HEK293 (cell line): ENCODE data around the gene LSM7.

ENCODE experiments used
- PATZ1 ChIP-seq: fragments of 450-650 bp; formaldehyde crosslinking; IDR thresholded peaks from 2 replicates; pipeline ENCODE4 v1.5.1; 2016; ENCODE audit warnings: missing biosample characterization, missing genetic modification characterization
- SALL2 ChIP-seq: fragments of 450-650 bp; formaldehyde crosslinking; IDR thresholded peaks from 2 replicates; pipeline ENCODE4 v1.5.0; 2017; ENCODE audit warnings: missing biosample characterization, mild to moderate bottlenecking, missing genetic modification characterization, borderline replicate concordance
- SCRT1 ChIP-seq: fragments of 450-650 bp; formaldehyde crosslinking; IDR thresholded peaks from 2 replicates; pipeline ENCODE4 v1.5.1; 2016; ENCODE audit warnings: missing biosample characterization, missing genetic modification characterization, borderline replicate concordance
- SCRT2 ChIP-seq: fragments of 450-650 bp; formaldehyde crosslinking; IDR thresholded peaks from 2 replicates; pipeline ENCODE4 v1.5.1; 2016; ENCODE audit warnings: missing biosample characterization, missing genetic modification characterization
- SP2 ChIP-seq: fragments of 450-650 bp; formaldehyde crosslinking; IDR thresholded peaks from 2 replicates; pipeline ENCODE4 v1.5.1; 2016; ENCODE audit warnings: missing biosample characterization, missing genetic modification characterization
- YY1 ChIP-seq: fragments of 450-650 bp; formaldehyde crosslinking; IDR thresholded peaks from 2 replicates; pipeline ENCODE4 v1.5.1; 2018; ENCODE audit warnings: missing biosample characterization, missing genetic modification characterization
- YY2 ChIP-seq: fragments of 450-650 bp; formaldehyde crosslinking; IDR thresholded peaks from 2 replicates; pipeline ENCODE4 v1.5.1; 2016; ENCODE audit warnings: missing biosample characterization, missing genetic modification characterization
- ZBTB20 ChIP-seq: fragments of 450-650 bp; formaldehyde crosslinking; IDR thresholded peaks from 2 replicates; pipeline ENCODE4 v1.5.1; 2016; ENCODE audit warnings: missing biosample characterization, missing genetic modification characterization
- ZBTB8A ChIP-seq: fragments of 450-650 bp; formaldehyde crosslinking; IDR thresholded peaks from 2 replicates; pipeline ENCODE4 v1.5.1; 2016; ENCODE audit warnings: missing biosample characterization, missing genetic modification characterization
- ZNF114 ChIP-seq: fragments of 450-650 bp; formaldehyde crosslinking; IDR thresholded peaks from 2 replicates; pipeline ENCODE4 v1.5.0; 2017; ENCODE audit warnings: missing biosample characterization, missing genetic modification characterization
- ZNF132 ChIP-seq: fragments of 450-650 bp; formaldehyde crosslinking; IDR thresholded peaks from 2 replicates; pipeline ENCODE4 v1.5.1; 2017; ENCODE audit warnings: missing biosample characterization, missing genetic modification characterization, borderline replicate concordance
- ZNF169 ChIP-seq: fragments of 450-650 bp; formaldehyde crosslinking; IDR thresholded peaks from 2 replicates; pipeline ENCODE4 v1.5.1; 2016; ENCODE audit warnings: missing biosample characterization, missing genetic modification characterization
- ZNF18 ChIP-seq: fragments of 450-650 bp; formaldehyde crosslinking; IDR thresholded peaks from 2 replicates; pipeline ENCODE4 v1.5.1; 2016; ENCODE audit warnings: missing biosample characterization, missing genetic modification characterization
- ZNF19 ChIP-seq: fragments of 450-650 bp; formaldehyde crosslinking; IDR thresholded peaks from 2 replicates; pipeline ENCODE4; 2016; ENCODE audit warnings: missing biosample characterization, missing genetic modification characterization, low read depth
- ZNF335 ChIP-seq: fragments of 450-650 bp; formaldehyde crosslinking; conservative IDR thresholded peaks from 2 replicates; pipeline ENCODE4 v1.5.1; 2016; ENCODE audit warnings: missing biosample characterization, missing genetic modification characterization
- ZNF341 ChIP-seq: fragments of 450-650 bp; formaldehyde crosslinking; IDR thresholded peaks from 2 replicates; pipeline ENCODE4; 2016; ENCODE audit warnings: low read depth, missing biosample characterization, missing genetic modification characterization
- ZNF350 ChIP-seq: fragments of 450-650 bp; formaldehyde crosslinking; IDR thresholded peaks from 2 replicates; pipeline ENCODE4 v1.5.0; 2017; ENCODE audit warnings: missing biosample characterization, mild to moderate bottlenecking, missing genetic modification characterization
- ZNF558 ChIP-seq: fragments of 450-650 bp; formaldehyde crosslinking; IDR thresholded peaks from 2 replicates; pipeline ENCODE4 v1.5.1; 2016; ENCODE audit warnings: missing biosample characterization, missing genetic modification characterization
- ZNF600 ChIP-seq: fragments of 450-650 bp; formaldehyde crosslinking; IDR thresholded peaks from 2 replicates; pipeline ENCODE4 v1.5.1; 2016; ENCODE audit warnings: missing biosample characterization, missing genetic modification characterization
- ZNF776 ChIP-seq: fragments of 450-650 bp; formaldehyde crosslinking; IDR thresholded peaks from 2 replicates; pipeline ENCODE4 v1.5.0; 2017; ENCODE audit warnings: missing biosample characterization, missing genetic modification characterization, borderline replicate concordance
- ZSCAN23 ChIP-seq: fragments of 450-650 bp; formaldehyde crosslinking; IDR thresholded peaks from 2 replicates; pipeline ENCODE4 v1.5.1; 2016; ENCODE audit warnings: missing biosample characterization, missing genetic modification characterization
- ZXDB ChIP-seq: fragments of 450-650 bp; formaldehyde crosslinking; IDR thresholded peaks from 2 replicates; pipeline ENCODE4 v1.5.1; 2016; ENCODE audit warnings: missing biosample characterization, missing genetic modification characterization
- TF ChIP-seq, protein P1 (sequence below): fragments of 450-650 bp; formaldehyde crosslinking; IDR thresholded peaks from 2 replicates; pipeline ENCODE4 v1.5.1; 2017; ENCODE audit warnings: missing biosample characterization, missing genetic modification characterization
- TF ChIP-seq, protein P2 (sequence below): fragments of 450-650 bp; formaldehyde crosslinking; IDR thresholded peaks from 2 replicates; pipeline ENCODE4 v1.5.1; 2016; ENCODE audit warnings: missing biosample characterization, missing genetic modification characterization

The LSM7 gene

DNA sequence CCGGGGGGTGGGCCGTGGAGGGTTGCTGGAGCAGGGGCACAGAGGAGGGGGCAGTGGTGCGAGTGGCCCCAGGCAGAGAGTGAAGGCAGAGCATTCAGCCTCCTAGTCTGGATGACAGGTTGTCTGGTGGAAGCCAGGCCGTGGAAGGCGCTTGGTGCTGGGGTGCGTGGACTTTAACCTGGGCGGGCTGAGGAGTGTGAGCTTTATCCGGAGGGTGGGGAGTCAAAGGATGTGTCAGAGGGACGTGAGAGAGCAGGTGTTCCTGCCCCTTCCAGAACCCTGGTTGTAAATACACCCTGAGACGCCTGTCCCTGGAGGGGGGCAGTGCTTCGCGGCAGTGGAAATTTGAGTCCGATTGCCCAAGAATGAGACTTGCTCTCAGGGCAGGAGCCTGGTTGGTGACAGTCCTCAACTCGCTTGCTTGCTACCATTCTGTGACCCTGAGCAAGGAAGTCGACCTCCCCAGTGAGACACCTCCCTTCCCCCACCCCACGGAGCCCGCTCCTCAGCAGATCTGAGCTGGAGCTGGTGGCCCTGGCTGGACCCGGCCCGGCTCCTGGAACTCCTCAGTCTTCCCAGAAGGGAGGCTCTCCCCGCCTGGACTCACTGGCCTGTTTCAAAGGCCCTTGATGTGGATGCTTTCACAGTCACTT, 2.4 kb upstream of the LSM7 start (continued):
- TF ChIP-seq SALL2 (tag by site-specific recombination) (no peak), SCRT1 (tag by site-specific recombination) (no peak), ZNF341 (tag by site-specific recombination) (no peak), ZSCAN23 (tag by site-specific recombination) (no peak), ZNF350 (tag by site-specific recombination) (no peak), SP2 (peak; percentile 42), YY1 (no peak), ZXDB (tag by site-specific recombination) (0 out of 2 replicates have a peak, but pooled peaks have one; percentile 23), ZNF114 (tag by site-specific recombination) (no peak), ZNF335 (tag by site-specific recombination) (no peak), ZNF18 (tag by site-specific recombination) (peak; percentile 5; the same call in 1 of the 2 replicates), YY2 (no peak), ZBTB8A (0 out of 2 replicates have a peak, but pooled peaks have one; percentile 25), ZNF169 (tag by site-specific recombination) (no peak), ZNF600 (no peak; the same call in none of the 2 replicates), PATZ1 (tag by site-specific recombination) (peak; percentile 54), SCRT2 (no peak), ZBTB20 (tag by site-specific recombination) (peak; percentile 36), ZNF558 (tag by site-specific recombination) (no peak), ZNF19 (tag by site-specific recombination) (no peak), ZNF776 (tag by site-specific recombination) (no peak), ZNF132 (tag by site-specific recombination) (no peak)
- TF ChIP-seq, protein P1, sequence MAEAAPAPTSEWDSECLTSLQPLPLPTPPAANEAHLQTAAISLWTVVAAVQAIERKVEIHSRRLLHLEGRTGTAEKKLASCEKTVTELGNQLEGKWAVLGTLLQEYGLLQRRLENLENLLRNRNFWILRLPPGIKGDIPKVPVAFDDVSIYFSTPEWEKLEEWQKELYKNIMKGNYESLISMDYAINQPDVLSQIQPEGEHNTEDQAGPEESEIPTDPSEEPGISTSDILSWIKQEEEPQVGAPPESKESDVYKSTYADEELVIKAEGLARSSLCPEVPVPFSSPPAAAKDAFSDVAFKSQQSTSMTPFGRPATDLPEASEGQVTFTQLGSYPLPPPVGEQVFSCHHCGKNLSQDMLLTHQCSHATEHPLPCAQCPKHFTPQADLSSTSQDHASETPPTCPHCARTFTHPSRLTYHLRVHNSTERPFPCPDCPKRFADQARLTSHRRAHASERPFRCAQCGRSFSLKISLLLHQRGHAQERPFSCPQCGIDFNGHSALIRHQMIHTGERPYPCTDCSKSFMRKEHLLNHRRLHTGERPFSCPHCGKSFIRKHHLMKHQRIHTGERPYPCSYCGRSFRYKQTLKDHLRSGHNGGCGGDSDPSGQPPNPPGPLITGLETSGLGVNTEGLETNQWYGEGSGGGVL (tag by site-specific recombination) = 0 out of 2 replicates have a peak, but pooled peaks have one; percentile 34
- TF ChIP-seq, protein P2, sequence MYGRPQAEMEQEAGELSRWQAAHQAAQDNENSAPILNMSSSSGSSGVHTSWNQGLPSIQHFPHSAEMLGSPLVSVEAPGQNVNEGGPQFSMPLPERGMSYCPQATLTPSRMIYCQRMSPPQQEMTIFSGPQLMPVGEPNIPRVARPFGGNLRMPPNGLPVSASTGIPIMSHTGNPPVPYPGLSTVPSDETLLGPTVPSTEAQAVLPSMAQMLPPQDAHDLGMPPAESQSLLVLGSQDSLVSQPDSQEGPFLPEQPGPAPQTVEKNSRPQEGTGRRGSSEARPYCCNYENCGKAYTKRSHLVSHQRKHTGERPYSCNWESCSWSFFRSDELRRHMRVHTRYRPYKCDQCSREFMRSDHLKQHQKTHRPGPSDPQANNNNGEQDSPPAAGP (tag by site-specific recombination) = 0 out of 2 replicates have a peak, but pooled peaks have one; percentile 65
